GM18870 (cell line): ENCODE data around the gene PHAF1.

Experiments used
- ATAC-seq: cut with Tn5 transposase; IDR thresholded peaks from one replicate; pipeline ENCODE4 v1.9.1; 2021; ENCODE audit warnings: moderate library complexity; ENCODE audit not compliant: unreplicated experiment

The PHAF1 gene

GRCh38 chr16:67191995-67192681 is 82.4 kb downstream of the PHAF1 start, which contains the start of gene E2F4:
Gene E2F4 (plus strand): TSS chr16:67192155. CDS start chr16:67192228, 73 bp downstream.
- peak; percentile 54 for ATAC-seq

GRCh38 chr16:67192781-67193361 is 83.1 kb downstream of the PHAF1 start:
- ATAC-seq: no peak

GRCh38 chr16:67193536-67193935 is 83.8 kb downstream of the PHAF1 start:
- ATAC-seq: no peak

GRCh38 chr16:67194260-67194659 is 84.5 kb downstream of the PHAF1 start:
- ATAC-seq: no peak

GRCh38 chr16:67195676-67196075 is 85.9 kb downstream of the PHAF1 start:
- no peak for ATAC-seq

- ATAC-seq: no peak
Observed at GRCh38 chr16:67196881-67197280, 87.1 kb downstream of the PHAF1 start.

- ATAC-seq: no peak
Observed at GRCh38 chr16:67197704-67198103, 88.0 kb downstream of the PHAF1 start.
